ENCODE results near the gene RMI2. TPM values are rescaled to one million over a fixed set of nuclear protein-coding genes. Genes with fewer than 3 reads are reported as not detected.
"Not testable (repeated sequence)": the region's sequence is repeated elsewhere in the genome, so short reads cannot be mapped to it uniquely, and the experiment has no call there.

The RMI2 gene
- total RNA-seq, 5 donors from 2014 or later (not counting 1 experiment from before 2014, with no cell fraction given) = 1.8 to 6.3 (median 4.2) TPM

DNA sequence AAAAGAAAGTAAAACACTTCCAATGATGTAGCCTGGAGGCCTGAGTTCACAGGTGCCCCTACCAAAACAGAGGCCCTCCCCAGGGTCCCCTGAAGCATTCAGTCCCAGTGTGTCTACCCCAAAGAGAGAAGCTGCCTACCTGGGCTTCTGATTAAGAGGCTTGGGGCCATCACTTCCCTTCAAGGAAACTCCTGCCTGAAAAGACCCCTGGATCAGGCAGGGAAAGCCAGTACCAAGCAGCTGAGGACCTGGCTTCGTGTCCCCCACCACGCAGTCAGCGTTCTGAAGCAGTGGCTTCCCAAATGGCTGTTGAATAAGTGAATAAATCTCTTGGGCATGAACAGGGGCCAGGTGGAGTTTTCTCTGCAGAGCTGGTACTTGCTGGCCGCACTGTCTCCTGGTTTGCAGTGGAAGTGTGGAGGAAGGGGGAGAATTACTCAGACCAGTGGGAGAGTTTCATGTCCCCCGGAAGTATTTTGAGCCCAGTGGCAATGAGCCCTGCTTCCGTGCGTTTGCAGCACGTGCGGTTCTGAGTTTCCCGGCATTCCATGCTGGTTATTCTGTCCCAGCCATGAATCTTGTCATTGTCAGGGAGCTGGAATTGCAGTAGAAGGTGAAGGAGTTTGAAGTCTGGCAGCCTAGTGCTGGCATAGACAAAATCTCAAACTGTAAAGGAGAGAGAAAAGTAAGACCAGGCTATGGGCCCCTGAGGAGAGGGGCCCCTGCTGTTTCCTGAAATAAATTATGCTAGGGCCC is 27.0 kb downstream of the RMI2 start:
- H3K27ac ChIP-seq (ENCODE audit: low read length) = no peak overlapping the region
- WGBS (ENCODE audit: insufficient coverage) = 87% methylated on average over 10 of the region's 10 CpGs
- ATAC-seq (replicated peaks in 1 of 4) = no peak
- no peaks in the 10 kb centered on the region for H3K27me3 ChIP-seq (replicated peaks in 1 of 2; ENCODE audit: control insufficient read depth in 2 of 2, extremely low read depth in 1 of 2, insufficient read depth in 2 of 2, low read length in 1 of 2)
- H3K9me3 ChIP-seq = no peaks in the 10 kb centered on the region
- H3K4me1 Mint-ChIP-seq = peaks cover 3 to 15% (median 8%) of the 10 kb centered on the region in 3 donors
- no peaks in the 10 kb centered on the region for H3K36me3 Mint-ChIP-seq
- no peaks in the 10 kb centered on the region for H3K36me3 ChIP-seq (ENCODE audit: control insufficient read depth in 2 of 2, extremely low read depth in 1 of 2, insufficient read depth in 1 of 2, low read length in 1 of 2)
- no peaks in the 10 kb centered on the region for H3K9me3 Mint-ChIP-seq
- DNase-seq = no peak
- no peak overlapping the region for H3K4me3 ChIP-seq (ENCODE audit: control insufficient read depth in 1 of 2, extremely low read depth in 1 of 2, low read length in 1 of 2)
- POLR2A ChIA-PET = interaction anchor here in 1 of 2 donors (0.6 kb wide), 1 partner anchor 600 kb away, joined by 4 read pairs; no protein-coding TSS in a partner anchor
- CTCF ChIA-PET = interaction anchor here (0.5 to 1.1 kb wide), 6 partner anchors 41 to 422 kb away, joined by 3 to 8 read pairs (median 3); partner anchors contain the start of gene PRM2 (in 1 of the 2)
- no peaks in the 10 kb centered on the region for H3K27me3 Mint-ChIP-seq
- peaks cover 0 to 4% of the 10 kb centered on the region in 2 experiments for H3K4me1 ChIP-seq (ENCODE audit: control insufficient read depth in 1 of 2, extremely low read depth in 1 of 2, insufficient read depth in 2 of 2, low read length in 2 of 2)
- no peak overlapping the region for H3K4me3 Mint-ChIP-seq
- no peak overlapping the region for H3K27ac Mint-ChIP-seq

- no peaks in the 10 kb centered on the region for H3K27me3 ChIP-seq (replicated peaks in 1 of 2; ENCODE audit: control insufficient read depth in 2 of 2, extremely low read depth in 1 of 2, insufficient read depth in 2 of 2, low read length in 1 of 2)
- DNase-seq (no peak), ATAC-seq (replicated peaks in 1 of 4) (no peak)
- Mint-ChIP-seq H3K27ac (no peak overlapping the region), H3K4me3 (no peak overlapping the region), H3K27me3 (no peaks in the 10 kb centered on the region), H3K4me1 (peaks cover 3 to 15% (median 8%) of the 10 kb centered on the region in 3 donors), H3K9me3 (no peaks in the 10 kb centered on the region), H3K36me3 (no peaks in the 10 kb centered on the region)
- no peak overlapping the region for H3K4me3 ChIP-seq (ENCODE audit: control insufficient read depth in 1 of 2, extremely low read depth in 1 of 2, low read length in 1 of 2)
- no peaks in the 10 kb centered on the region for H3K36me3 ChIP-seq (ENCODE audit: control insufficient read depth in 2 of 2, extremely low read depth in 1 of 2, insufficient read depth in 1 of 2, low read length in 1 of 2)
- 78% methylated on average over 6 of the region's 6 CpGs for WGBS (ENCODE audit: insufficient coverage)
- ChIA-PET CTCF (interaction anchor here (0.6 to 1.1 kb wide), 3 partner anchors 403 to 422 kb away, joined by 3 to 4 read pairs (median 3); no protein-coding TSS in a partner anchor), POLR2A (no interaction called here)
- no peak overlapping the region for H3K27ac ChIP-seq (ENCODE audit: low read length)
- peaks cover 0 to 4% of the 10 kb centered on the region in 2 experiments for H3K4me1 ChIP-seq (ENCODE audit: control insufficient read depth in 1 of 2, extremely low read depth in 1 of 2, insufficient read depth in 2 of 2, low read length in 2 of 2)
- no peaks in the 10 kb centered on the region for H3K9me3 ChIP-seq
Observed at GRCh38 chr16:11372829-11373306, 27.6 kb downstream of the RMI2 start.

DNA sequence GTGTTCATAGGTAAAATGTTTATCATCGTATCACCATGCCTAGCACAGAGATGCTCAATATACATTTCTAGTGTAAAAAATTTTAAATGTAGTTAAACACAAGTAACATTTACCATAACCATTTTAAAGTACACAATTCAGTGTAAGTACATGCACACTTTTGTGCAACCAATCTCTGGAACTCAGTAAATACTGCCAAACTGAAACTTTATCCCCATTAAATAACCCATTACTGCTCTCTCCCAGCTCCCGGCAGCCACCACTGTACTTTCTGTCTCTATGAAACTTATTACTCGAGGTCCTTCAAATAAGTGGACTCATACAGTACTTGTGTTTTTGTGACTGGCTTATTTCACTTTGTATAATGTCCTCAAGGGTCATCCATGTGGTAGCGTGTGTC is 29.0 kb downstream of the RMI2 start:
- DNase-seq = no peak
- Mint-ChIP-seq H3K9me3 (peaks cover 0 to 2% (median 0%) of the 10 kb centered on the region in 3 donors), H3K4me3 (no peak overlapping the region), H3K4me1 (peaks cover 4 to 16% (median 9%) of the 10 kb centered on the region in 3 donors), H3K27ac (no peak overlapping the region), H3K27me3 (no peaks in the 10 kb centered on the region), H3K36me3 (no peaks in the 10 kb centered on the region)
- ATAC-seq (replicated peaks in 1 of 4) = no peak
- ChIA-PET POLR2A (no interaction called here), CTCF (interaction anchor here in 1 of 2 donors (0.6 to 1.1 kb wide), 2 partner anchors 403 to 455 kb away, joined by 3 to 4 read pairs; no protein-coding TSS in a partner anchor)
- Histone ChIP-seq H3K27ac (ENCODE audit: low read length) (no peak overlapping the region), H3K27me3 (replicated peaks in 1 of 2; ENCODE audit: control insufficient read depth in 2 of 2, extremely low read depth in 1 of 2, insufficient read depth in 2 of 2, low read length in 1 of 2) (no peaks in the 10 kb centered on the region), H3K36me3 (ENCODE audit: control insufficient read depth in 2 of 2, extremely low read depth in 1 of 2, insufficient read depth in 1 of 2, low read length in 1 of 2) (no peaks in the 10 kb centered on the region), H3K4me1 (ENCODE audit: control insufficient read depth in 1 of 2, extremely low read depth in 1 of 2, insufficient read depth in 2 of 2, low read length in 2 of 2) (peaks cover 0 to 4% of the 10 kb centered on the region in 2 experiments), H3K4me3 (ENCODE audit: control insufficient read depth in 1 of 2, extremely low read depth in 1 of 2, low read length in 1 of 2) (no peak overlapping the region), H3K9me3 (no peaks in the 10 kb centered on the region)
- 92% methylated on average over 2 of the region's 4 CpGs for WGBS (ENCODE audit: insufficient coverage)

DNA sequence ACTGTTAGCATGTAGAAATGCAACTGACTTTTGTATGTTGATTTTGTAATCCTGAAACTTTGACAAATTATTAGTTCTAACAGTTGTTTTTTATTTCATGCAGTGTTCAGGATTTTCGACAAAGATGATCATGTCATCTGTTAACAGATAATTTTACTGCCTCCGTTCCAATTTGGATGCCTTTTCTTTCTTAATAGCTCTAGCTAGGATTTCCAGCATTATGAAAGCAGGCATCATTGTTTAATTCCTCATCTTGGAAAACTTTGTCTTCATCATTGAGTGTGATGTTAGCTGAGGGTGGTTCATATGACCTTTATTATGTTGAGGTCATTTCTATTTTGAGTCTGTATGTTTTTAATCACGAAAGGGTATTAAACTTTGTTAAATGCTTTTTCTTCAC is 31.9 kb downstream of the RMI2 start:
- no peak overlapping the region for H3K4me3 Mint-ChIP-seq
- 100% methylated on average over 2 of the region's 3 CpGs for WGBS (ENCODE audit: insufficient coverage)
- ATAC-seq (replicated peaks in 1 of 4) = no peak
- H3K4me1 ChIP-seq (ENCODE audit: control insufficient read depth in 1 of 2, extremely low read depth in 1 of 2, insufficient read depth in 2 of 2, low read length in 2 of 2) = peaks cover 0 to 2% of the 10 kb centered on the region in 2 experiments
- H3K9me3 Mint-ChIP-seq = peaks cover 0 to 2% (median 0%) of the 10 kb centered on the region in 3 donors
- H3K4me1 Mint-ChIP-seq = peaks cover 5 to 11% (median 8%) of the 10 kb centered on the region in 3 donors
- no peaks in the 10 kb centered on the region for H3K27me3 ChIP-seq (replicated peaks in 1 of 2; ENCODE audit: control insufficient read depth in 2 of 2, extremely low read depth in 1 of 2, insufficient read depth in 2 of 2, low read length in 1 of 2)
- ChIA-PET POLR2A (no interaction called here), CTCF (no interaction called here)
- no peaks in the 10 kb centered on the region for H3K27me3 Mint-ChIP-seq
- peaks cover 9% of the 10 kb centered on the region for H3K36me3 Mint-ChIP-seq
- H3K9me3 ChIP-seq = no peaks in the 10 kb centered on the region
- no peak overlapping the region for H3K27ac ChIP-seq (ENCODE audit: low read length)
- no peaks in the 10 kb centered on the region for H3K36me3 ChIP-seq (ENCODE audit: control insufficient read depth in 2 of 2, extremely low read depth in 1 of 2, insufficient read depth in 1 of 2, low read length in 1 of 2)
- no peak overlapping the region for H3K4me3 ChIP-seq (ENCODE audit: control insufficient read depth in 1 of 2, extremely low read depth in 1 of 2, low read length in 1 of 2)
- no peak for DNase-seq
- no peak overlapping the region for H3K27ac Mint-ChIP-seq

DNA sequence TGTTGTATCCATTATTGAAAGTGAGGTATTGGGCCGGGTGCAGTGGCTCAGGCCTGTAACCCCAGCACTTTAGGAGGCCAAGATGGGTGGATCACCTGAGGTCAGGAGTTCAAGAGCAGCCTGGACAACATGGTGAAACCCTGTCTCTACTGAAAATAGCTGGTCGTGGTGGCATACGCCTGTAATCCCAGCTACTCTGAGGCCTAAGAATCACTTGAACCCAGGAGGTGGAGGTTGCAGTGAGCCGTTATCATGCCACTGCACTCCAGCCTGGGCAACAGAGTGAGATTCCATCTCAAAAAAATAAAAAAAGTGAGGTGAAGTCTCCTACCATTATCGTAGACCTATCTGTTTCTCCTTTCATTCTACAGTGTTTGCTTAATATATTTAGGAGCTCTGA is 33.7 kb downstream of the RMI2 start:
- not testable (repeated sequence) for H3K9me3 ChIP-seq; H3K27me3 ChIP-seq (replicated peaks in 1 of 2; ENCODE audit: control insufficient read depth in 2 of 2, extremely low read depth in 1 of 2, insufficient read depth in 2 of 2, low read length in 1 of 2); H3K4me3 ChIP-seq (ENCODE audit: control insufficient read depth in 1 of 2, extremely low read depth in 1 of 2, low read length in 1 of 2); H3K4me1 ChIP-seq (ENCODE audit: control insufficient read depth in 1 of 2, extremely low read depth in 1 of 2, insufficient read depth in 2 of 2, low read length in 2 of 2); H3K9me3 Mint-ChIP-seq; H3K27ac ChIP-seq (ENCODE audit: low read length); H3K27me3 Mint-ChIP-seq; H3K27ac Mint-ChIP-seq; DNase-seq; H3K36me3 ChIP-seq (ENCODE audit: control insufficient read depth in 2 of 2, extremely low read depth in 1 of 2, insufficient read depth in 1 of 2, low read length in 1 of 2)
- WGBS (ENCODE audit: insufficient coverage) = 85% methylated on average over 2 of the region's 5 CpGs
- ChIA-PET CTCF (interaction anchor here in 1 of 2 donors (0.5 to 0.6 kb wide), 3 partner anchors 124 to 284 kb away, joined by 3 read pairs; no protein-coding TSS in a partner anchor), POLR2A (interaction anchor here in 1 of 2 donors (0.7 kb wide), 1 partner anchor 31 kb away, joined by 4 read pairs; no protein-coding TSS in a partner anchor)
- Mint-ChIP-seq H3K36me3 (peaks cover 11% of the 10 kb centered on the region), H3K4me3 (peak overlapping the region in 1 of 3 donors; percentile 68), H3K4me1 (peaks cover 5 to 11% (median 8%) of the 10 kb centered on the region in 3 donors)
- peak in 1 of 4 experiments; percentile 18 for ATAC-seq (replicated peaks in 1 of 4)

- H3K27ac ChIP-seq (ENCODE audit: low read length) = no peak overlapping the region
- Mint-ChIP-seq H3K4me3 (peak overlapping the region in 1 of 3 donors; percentile 68), H3K27me3 (no peaks in the 10 kb centered on the region), H3K27ac (no peak overlapping the region), H3K36me3 (peaks cover 11% of the 10 kb centered on the region), H3K4me1 (peaks cover 5 to 11% (median 8%) of the 10 kb centered on the region in 3 donors), H3K9me3 (peaks cover 0 to 2% (median 0%) of the 10 kb centered on the region in 3 donors)
- H3K9me3 ChIP-seq = no peaks in the 10 kb centered on the region
- CTCF ChIA-PET = interaction anchor here in 1 of 2 donors (0.5 to 0.6 kb wide), 3 partner anchors 13 to 284 kb away, joined by 3 to 5 read pairs (median 3); no protein-coding TSS in a partner anchor
- peaks cover 0 to 2% of the 10 kb centered on the region in 2 experiments for H3K4me1 ChIP-seq (ENCODE audit: control insufficient read depth in 1 of 2, extremely low read depth in 1 of 2, insufficient read depth in 2 of 2, low read length in 2 of 2)
- no peak overlapping the region for H3K4me3 ChIP-seq (ENCODE audit: control insufficient read depth in 1 of 2, extremely low read depth in 1 of 2, low read length in 1 of 2)
- 31% methylated on average over 4 of the region's 7 CpGs for WGBS (ENCODE audit: insufficient coverage)
- no peaks in the 10 kb centered on the region for H3K27me3 ChIP-seq (replicated peaks in 1 of 2; ENCODE audit: control insufficient read depth in 2 of 2, extremely low read depth in 1 of 2, insufficient read depth in 2 of 2, low read length in 1 of 2)
- POLR2A ChIA-PET = interaction anchor here in 1 of 2 donors (0.7 kb wide), 1 partner anchor 31 kb away, joined by 4 read pairs; no protein-coding TSS in a partner anchor
- H3K36me3 ChIP-seq (ENCODE audit: control insufficient read depth in 2 of 2, extremely low read depth in 1 of 2, insufficient read depth in 1 of 2, low read length in 1 of 2) = no peaks in the 10 kb centered on the region
- peak in 9 of 35 experiments; percentile 12 to 58 (median 17) for DNase-seq
- ATAC-seq (replicated peaks in 1 of 4) = peak in 2 of 4 experiments; percentile 32 to 92
Observed at GRCh38 chr16:11379420-11379819, 34.2 kb downstream of the RMI2 start.

Data from T-cell (primary cell).